CD8-positive, alpha-beta memory T cell (primary cell): ENCODE data around the gene PGAM2. TPM values are rescaled to one million over a fixed set of nuclear protein-coding genes. Genes with fewer than 3 reads are reported as not detected.

Experiments
- CTCF ChIA-PET: fragments of 350-600 bp; sonication (Branson Sonifier 250); formaldehyde crosslinking; loops from one replicate; lab custom pipeline; 2021; ENCODE audit warnings: antibody characterized with exemption; lab: Charles Lee
- POLR2A ChIA-PET: fragments of 350-600 bp; sonication (Branson Sonifier 250); formaldehyde crosslinking; loops from one replicate; lab custom pipeline; 2021; ENCODE audit warnings: antibody characterized with exemption; lab: Charles Lee
- DNase-seq, 5 donors: peaks; one replicate each; pipeline versions ENCODE4 v3.0.0 to v3.0.0-alpha.2; 2020 to 2022; ENCODE audit warnings: mixed read lengths in 1 of 5
- H3K27ac ChIP-seq: one replicate; pipeline ENCODE4 v1.7.0; 2013; ENCODE audit warnings: low read depth, mild to moderate bottlenecking, low read length, moderate library complexity
- H3K27me3 ChIP-seq: 2 replicates; pipeline ENCODE4 v1.7.0; 2013; ENCODE audit warnings: low read length, mild to moderate bottlenecking; ENCODE audit not compliant: insufficient read depth, poor library complexity, severe bottlenecking
- H3K36me3 ChIP-seq: 2 replicates; pipeline ENCODE4 v1.7.0; 2013; ENCODE audit warnings: mild to moderate bottlenecking, low read length, moderate library complexity; ENCODE audit not compliant: insufficient read depth
- H3K4me1 ChIP-seq: 2 replicates; pipeline ENCODE4 v1.7.0; 2013; ENCODE audit warnings: mild to moderate bottlenecking, low read length, moderate library complexity; ENCODE audit not compliant: insufficient read depth
- H3K4me3 ChIP-seq: 2 replicates; pipeline ENCODE4 v1.7.0; 2013; ENCODE audit warnings: mild to moderate bottlenecking, low read length
- H3K9me3 ChIP-seq: 2 replicates; pipeline ENCODE4 v1.7.0; 2013; ENCODE audit warnings: mild to moderate bottlenecking, low read length
- H3K27ac Mint-ChIP-seq, 8 donors: one replicate each; pipeline ENCODE4 v1.8.0; 2020 to 2021; ENCODE audit warnings: mixed read lengths in 8 of 8, mild to moderate bottlenecking in 6 of 8, inconsistent platforms in 3 of 8, moderate library complexity in 3 of 8
- H3K27me3 Mint-ChIP-seq, 2 donors: one replicate each; pipeline ENCODE4 v1.8.0; 2020 to 2021; ENCODE audit warnings: mixed read lengths in 2 of 2, mild to moderate bottlenecking in 1 of 2, moderate library complexity in 1 of 2
- H3K36me3 Mint-ChIP-seq, 3 donors: one replicate each; pipeline ENCODE4 v1.8.0; 2020 to 2021; ENCODE audit warnings: mixed read lengths in 3 of 3, inconsistent platforms in 1 of 3, mild to moderate bottlenecking in 1 of 3
- H3K4me1 Mint-ChIP-seq, 3 donors: one replicate each; pipeline ENCODE4 v1.8.0; 2020 to 2021; ENCODE audit warnings: mixed read lengths in 3 of 3, inconsistent platforms in 1 of 3, mild to moderate bottlenecking in 1 of 3
- H3K4me3 Mint-ChIP-seq, 7 donors: one replicate each; pipeline ENCODE4 v1.8.0; 2020 to 2021; ENCODE audit warnings: mixed read lengths in 7 of 7, mild to moderate bottlenecking in 6 of 7, moderate library complexity in 4 of 7, inconsistent platforms in 2 of 7
- H3K9me3 Mint-ChIP-seq, 5 donors: one replicate each; pipeline ENCODE4 v1.8.0; 2020 to 2022; ENCODE audit warnings: mixed read lengths in 5 of 5, mild to moderate bottlenecking in 3 of 5, moderate library complexity in 2 of 5, inconsistent platforms in 1 of 5
- polyA plus RNA-seq: library from polyadenylated mRNA; unstranded; fragments of 300-500 nt; fragmentation: Illumina TruSeq; gene quantifications from one replicate; pipeline ENCODE4 v1.2.3, GENCODE V29; 2021
- total RNA-seq, 2 experiments: library from RNA; stranded (reverse); gene quantifications; one replicate each; pipeline ENCODE4 v1.2.3, GENCODE V29; 2021

The PGAM2 gene
- total and polyA plus RNA-seq, 3 experiments from 2014 or later = 0.38 to 0.44 TPM; not detected in 1

DNA sequence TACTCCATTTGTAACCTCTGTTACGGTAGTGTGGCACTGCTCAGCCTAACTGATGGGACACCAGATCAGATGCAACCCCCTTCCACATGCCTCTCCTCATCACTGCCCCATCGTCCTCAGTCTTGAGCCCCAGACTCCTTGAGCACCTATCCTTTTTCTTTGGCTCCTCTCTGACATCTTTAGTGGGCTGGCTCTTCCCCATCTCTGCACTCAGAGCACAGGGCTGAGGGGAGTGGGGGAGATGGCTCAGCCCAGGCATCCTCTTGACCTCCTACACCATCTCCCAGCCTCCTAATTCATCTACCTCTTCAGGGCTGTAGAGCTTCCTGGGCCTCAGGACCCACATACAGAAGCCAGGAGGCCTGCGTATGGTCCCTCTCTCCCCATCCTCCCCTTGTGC, 18.4 kb upstream of the PGAM2 start:
- H3K4me3 Mint-ChIP-seq = peak overlapping the region; percentile 59 to 95 (median 90)
- ChIA-PET CTCF (no interaction called here), POLR2A (no interaction called here)
- H3K27me3 ChIP-seq = no peaks in the 10 kb centered on the region
- peaks cover 0 to 1% of the 10 kb centered on the region in 2 donors for H3K27me3 Mint-ChIP-seq
- peaks cover 9 to 34% (median 16%) of the 10 kb centered on the region in 3 donors for H3K4me1 Mint-ChIP-seq
- no peaks in the 10 kb centered on the region for H3K9me3 Mint-ChIP-seq
- H3K27ac Mint-ChIP-seq = peak overlapping the region; percentile 29 to 92 (median 76)
- DNase-seq = peak in 1 of 5 donors; percentile 38
- peaks cover 3 to 26% (median 5%) of the 10 kb centered on the region in 3 donors for H3K36me3 Mint-ChIP-seq
- H3K4me3 ChIP-seq = no peak overlapping the region
- H3K9me3 ChIP-seq = no peaks in the 10 kb centered on the region
- peaks cover 19% of the 10 kb centered on the region for H3K4me1 ChIP-seq
- H3K27ac ChIP-seq = no peak overlapping the region
- H3K36me3 ChIP-seq = peaks cover 12% of the 10 kb centered on the region

DNA sequence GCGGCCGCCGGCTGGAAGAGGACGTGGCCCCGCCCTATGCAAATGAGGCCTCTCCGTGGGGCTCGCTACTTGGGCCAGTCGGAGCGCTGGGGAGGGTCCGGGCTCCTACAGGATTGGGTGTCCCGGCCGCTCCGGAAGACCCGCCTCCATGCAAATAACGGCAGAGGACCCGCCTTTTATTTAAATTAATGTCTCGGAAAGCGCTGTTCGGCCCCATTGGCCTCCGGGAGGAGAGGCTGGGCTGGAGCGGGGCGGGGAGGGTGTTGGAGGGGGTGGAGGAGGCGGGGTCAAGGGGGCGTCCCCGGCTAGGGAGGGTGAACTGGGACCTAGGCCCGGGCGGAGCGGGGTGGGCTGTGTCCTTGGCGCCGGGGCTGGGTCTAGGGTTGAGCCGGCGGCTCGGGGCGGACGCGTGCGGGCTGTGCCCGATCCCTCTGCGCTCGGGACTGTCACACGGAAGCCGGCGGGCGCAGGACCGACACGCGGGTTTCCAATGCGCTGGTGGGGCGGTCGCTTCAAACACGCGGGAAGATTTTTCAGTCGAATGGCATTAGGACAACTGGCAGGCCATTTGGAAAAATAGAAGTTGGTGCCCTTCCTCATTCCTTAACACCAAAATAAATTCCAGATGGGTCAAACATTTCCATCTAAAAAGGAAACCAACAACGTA, 17.3 kb upstream of the PGAM2 start:
- ChIA-PET POLR2A (interaction anchor here (0.5 kb wide), 1 partner anchor 367 kb away, joined by 3 read pairs; no protein-coding TSS in a partner anchor), CTCF (no interaction called here)
- Mint-ChIP-seq H3K4me1 (peaks cover 13 to 43% (median 22%) of the 10 kb centered on the region in 3 donors), H3K27me3 (peaks cover 0 to 1% of the 10 kb centered on the region in 2 donors), H3K4me3 (peak overlapping the region; percentile 80 to 95 (median 91)), H3K9me3 (no peaks in the 10 kb centered on the region), H3K36me3 (peaks cover 5 to 38% (median 9%) of the 10 kb centered on the region in 3 donors), H3K27ac (peak overlapping the region; percentile 50 to 90 (median 80))
- H3K27ac ChIP-seq = peak overlapping the region; percentile 67
- H3K27me3 ChIP-seq = no peaks in the 10 kb centered on the region
- H3K4me3 ChIP-seq = peak overlapping the region; percentile 48
- H3K9me3 ChIP-seq = no peaks in the 10 kb centered on the region
- peaks cover 19% of the 10 kb centered on the region for H3K4me1 ChIP-seq
- H3K36me3 ChIP-seq = peaks cover 24% of the 10 kb centered on the region
- peak; percentile 97 to 99 (median 98) for DNase-seq

DNA sequence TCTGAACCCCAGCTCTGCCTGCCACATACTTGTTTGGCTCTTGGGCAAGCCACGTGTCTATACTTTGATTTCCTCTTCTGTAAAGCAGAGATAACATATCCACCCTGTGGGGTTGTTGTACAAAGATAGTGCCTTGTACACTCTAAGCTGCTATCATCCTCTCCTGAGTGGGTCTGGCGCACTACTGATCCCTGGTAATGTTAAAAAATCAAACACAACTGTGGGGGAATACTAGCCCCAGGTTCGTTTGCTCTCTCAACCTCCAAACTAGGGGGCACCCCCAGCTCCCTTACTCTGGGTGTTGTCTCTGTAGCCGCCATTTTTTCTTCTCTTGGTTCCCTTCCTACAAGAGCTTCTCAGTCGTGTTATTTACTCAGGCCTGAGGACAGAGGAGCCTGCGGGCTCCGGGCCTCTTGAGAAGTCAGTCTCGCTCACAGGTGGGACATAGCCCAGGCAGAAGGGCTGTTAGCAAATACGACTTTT, 15.9 kb upstream of the PGAM2 start:
- peak overlapping the region; percentile 72 for H3K4me3 ChIP-seq
- H3K27me3 Mint-ChIP-seq = peaks cover 0 to 1% of the 10 kb centered on the region in 2 donors
- POLR2A ChIA-PET = interaction anchor here (0.5 to 2.0 kb wide), 8 partner anchors 9 to 805 kb away, joined by 3 to 7 read pairs (median 5); partner anchors contain the start of genes DBNL, NUDCD3, PGAM2 and POLD2
- peaks cover 19% of the 10 kb centered on the region for H3K4me1 ChIP-seq
- DNase-seq = peak in 3 of 5 donors; percentile 35 to 60 (median 53)
- H3K9me3 Mint-ChIP-seq = no peaks in the 10 kb centered on the region
- CTCF ChIA-PET = interaction anchor here (0.7 to 1.8 kb wide), 8 partner anchors 13 to 159 kb away, joined by 3 to 7 read pairs (median 3); partner anchors contain the start of genes DBNL, PGAM2 and POLD2
- H3K36me3 ChIP-seq = peaks cover 35% of the 10 kb centered on the region
- H3K27me3 ChIP-seq = no peaks in the 10 kb centered on the region
- H3K27ac ChIP-seq = peak overlapping the region; percentile 45
- H3K27ac Mint-ChIP-seq = peak overlapping the region; percentile 72 to 98 (median 94)
- no peaks in the 10 kb centered on the region for H3K9me3 ChIP-seq
- H3K4me1 Mint-ChIP-seq = peaks cover 16 to 46% (median 24%) of the 10 kb centered on the region in 3 donors
- peaks cover 5 to 51% (median 11%) of the 10 kb centered on the region in 3 donors for H3K36me3 Mint-ChIP-seq
- H3K4me3 Mint-ChIP-seq = peak overlapping the region; percentile 90 to 95 (median 91)

DNA sequence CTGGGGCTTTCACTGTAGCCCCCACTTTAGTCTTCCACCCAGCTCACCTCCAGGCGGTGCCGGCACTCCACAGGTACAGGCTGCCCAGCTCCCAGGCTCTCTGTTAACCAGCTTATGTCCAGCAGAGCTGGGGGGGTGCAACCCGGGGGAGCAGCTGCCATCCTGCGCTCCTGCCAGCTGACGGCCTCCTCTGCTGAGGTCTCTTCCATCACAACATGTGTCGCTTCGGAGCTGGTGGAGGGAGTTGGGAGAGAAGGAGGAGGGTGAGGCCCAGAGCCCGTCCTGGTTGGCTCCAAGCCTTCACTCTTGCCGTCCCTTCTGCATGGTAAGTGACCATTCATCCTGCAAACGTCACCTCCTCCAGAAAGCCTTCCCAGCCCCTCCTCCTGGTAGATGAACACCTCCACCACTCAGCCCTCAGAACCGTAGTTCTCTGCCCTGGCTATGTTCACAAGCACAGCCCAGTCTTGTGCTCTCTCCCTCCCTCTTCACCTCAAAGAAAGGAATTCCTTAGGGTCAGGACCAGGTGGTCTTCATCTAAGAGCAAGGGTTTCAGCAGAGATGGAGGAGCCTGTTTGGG, 15.4 kb upstream of the PGAM2 start:
- Mint-ChIP-seq H3K9me3 (no peaks in the 10 kb centered on the region), H3K36me3 (peaks cover 5 to 57% (median 11%) of the 10 kb centered on the region in 3 donors), H3K27me3 (peaks cover 0 to 1% of the 10 kb centered on the region in 2 donors), H3K4me1 (peaks cover 16 to 46% (median 24%) of the 10 kb centered on the region in 3 donors), H3K27ac (peak overlapping the region; percentile 72 to 98 (median 94)), H3K4me3 (peak overlapping the region; percentile 90 to 95 (median 91))
- Histone ChIP-seq H3K4me3 (peak overlapping the region; percentile 72), H3K27ac (peak overlapping the region; percentile 45), H3K9me3 (no peaks in the 10 kb centered on the region), H3K36me3 (peaks cover 40% of the 10 kb centered on the region), H3K27me3 (no peaks in the 10 kb centered on the region), H3K4me1 (peaks cover 19% of the 10 kb centered on the region)
- ChIA-PET CTCF (interaction anchor here (0.9 to 1.8 kb wide), 6 partner anchors 12 to 61 kb away, joined by 3 to 7 read pairs (median 4); partner anchors contain the start of genes DBNL, PGAM2 and POLD2), POLR2A (interaction anchor here (0.5 to 2.0 kb wide), 6 partner anchors 8 to 409 kb away, joined by 4 to 7 read pairs (median 6); partner anchors contain the start of genes DBNL, NUDCD3, PGAM2 and POLD2)
- DNase-seq = peak in 1 of 5 donors; percentile 50

DNA sequence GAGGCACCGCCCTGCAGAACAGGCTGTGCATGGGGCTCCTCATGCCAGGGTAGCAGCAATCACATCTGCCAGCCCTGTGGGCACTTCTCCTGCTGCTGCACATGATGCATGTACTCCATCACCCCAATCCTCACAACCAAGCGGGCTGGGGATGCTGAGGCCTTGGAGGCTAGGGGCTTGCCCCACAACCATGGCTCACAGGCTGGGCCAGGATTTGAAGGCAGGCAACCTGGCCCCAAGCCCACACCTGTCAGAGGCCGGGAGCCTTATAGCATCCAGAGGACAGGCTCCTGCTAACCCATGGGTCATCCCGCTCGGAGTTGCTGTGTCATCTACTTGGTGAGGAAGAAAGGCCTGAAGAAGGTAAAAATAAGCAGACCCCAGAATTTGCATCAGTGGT, 14.8 kb upstream of the PGAM2 start:
- no peaks in the 10 kb centered on the region for H3K27me3 ChIP-seq
- peaks cover 47% of the 10 kb centered on the region for H3K36me3 ChIP-seq
- ChIA-PET POLR2A (interaction anchor here (0.5 to 2.0 kb wide), 2 partner anchors 8 to 73 kb away, joined by 5 to 6 read pairs; no protein-coding TSS in a partner anchor), CTCF (interaction anchor here (1.3 kb wide), 1 partner anchor 12 kb away, joined by 4 read pairs; no protein-coding TSS in a partner anchor)
- H3K36me3 Mint-ChIP-seq = peaks cover 5 to 63% (median 11%) of the 10 kb centered on the region in 3 donors
- no peak overlapping the region for H3K4me3 ChIP-seq
- no peaks in the 10 kb centered on the region for H3K9me3 ChIP-seq
- H3K27me3 Mint-ChIP-seq = peaks cover 0 to 1% of the 10 kb centered on the region in 2 donors
- H3K27ac ChIP-seq = no peak overlapping the region
- H3K4me1 ChIP-seq = peaks cover 19% of the 10 kb centered on the region
- DNase-seq = peak in 1 of 5 donors; percentile 33
- H3K4me1 Mint-ChIP-seq = peaks cover 16 to 46% (median 24%) of the 10 kb centered on the region in 3 donors
- H3K4me3 Mint-ChIP-seq = peak overlapping the region in 3 of 7 donors; percentile 19 to 95 (median 48)
- peak overlapping the region in 4 of 8 donors; percentile 47 to 95 (median 76) for H3K27ac Mint-ChIP-seq
- H3K9me3 Mint-ChIP-seq = no peaks in the 10 kb centered on the region

DNA sequence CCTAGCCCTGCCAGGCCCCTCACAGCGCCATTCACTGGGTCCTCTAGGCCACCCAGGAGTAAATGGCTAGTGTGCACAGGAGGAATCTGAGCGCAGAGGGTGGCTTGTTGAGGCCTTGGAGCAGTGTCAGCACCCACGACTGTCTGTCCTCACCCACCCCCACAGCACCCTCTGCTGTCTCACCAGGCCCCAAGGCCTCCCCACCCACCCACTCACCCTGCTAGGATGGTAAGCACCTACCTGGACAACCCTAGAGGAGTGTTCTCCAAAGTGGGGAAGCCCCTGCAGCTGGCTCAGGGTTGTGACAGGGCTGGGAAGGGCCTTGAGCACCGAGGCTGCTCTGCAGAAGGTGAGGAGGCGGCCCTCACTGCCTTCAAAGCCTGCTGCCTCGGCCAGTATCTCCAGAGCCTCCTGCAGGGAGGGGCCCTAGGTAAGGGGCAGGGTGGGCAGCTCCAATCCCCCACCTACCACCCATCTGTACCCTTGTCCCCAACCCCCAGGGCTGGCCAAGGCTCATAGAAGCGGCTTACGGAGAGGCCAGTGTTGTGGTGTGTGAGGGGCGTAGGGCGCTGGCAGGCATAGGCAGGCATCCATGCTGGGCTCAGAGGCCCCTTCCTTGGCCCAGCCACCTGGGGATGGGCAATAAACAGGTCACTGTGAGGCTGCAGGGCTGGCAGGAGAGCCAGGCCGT, 14.1 kb upstream of the PGAM2 start:
- Histone ChIP-seq H3K27ac (no peak overlapping the region), H3K9me3 (no peaks in the 10 kb centered on the region), H3K4me3 (no peak overlapping the region), H3K4me1 (peaks cover 19% of the 10 kb centered on the region), H3K27me3 (no peaks in the 10 kb centered on the region), H3K36me3 (peaks cover 47% of the 10 kb centered on the region)
- DNase-seq = peak in 1 of 5 donors; percentile 46
- Mint-ChIP-seq H3K9me3 (no peaks in the 10 kb centered on the region), H3K36me3 (peaks cover 5 to 68% (median 12%) of the 10 kb centered on the region in 3 donors), H3K27ac (peak overlapping the region in 2 of 8 donors; percentile 17 to 22), H3K27me3 (peaks cover 0 to 1% of the 10 kb centered on the region in 2 donors), H3K4me3 (peak overlapping the region in 2 of 7 donors; percentile 32 to 34), H3K4me1 (peaks cover 16 to 46% (median 24%) of the 10 kb centered on the region in 3 donors)
- POLR2A ChIA-PET = no interaction called here
- CTCF ChIA-PET = no interaction called here

DNA sequence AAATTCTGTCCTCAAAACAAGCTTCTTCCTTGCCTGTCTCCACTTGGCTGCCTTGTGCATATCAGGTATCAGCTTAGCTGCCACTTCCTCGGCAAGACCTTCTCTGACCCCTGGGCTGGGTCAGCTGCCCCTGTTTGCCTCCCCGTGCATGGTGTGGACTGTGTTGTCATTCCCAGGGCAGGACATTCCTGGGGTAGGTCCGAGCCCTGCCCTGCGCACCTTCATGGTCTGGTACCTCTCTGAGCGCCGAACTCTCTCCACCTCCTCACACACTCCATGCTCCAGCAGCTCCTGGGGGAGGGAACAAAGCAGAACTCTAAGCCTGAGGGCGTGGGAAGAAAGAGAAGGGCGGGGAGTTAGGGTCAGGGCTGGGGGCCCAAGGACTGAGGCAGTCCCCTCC, 13.2 kb upstream of the PGAM2 start:
- H3K9me3 Mint-ChIP-seq = no peaks in the 10 kb centered on the region
- ChIA-PET POLR2A (no interaction called here), CTCF (interaction anchor here (0.9 kb wide), 1 partner anchor 58 kb away, joined by 3 read pairs; no protein-coding TSS in a partner anchor)
- no peaks in the 10 kb centered on the region for H3K9me3 ChIP-seq
- H3K4me3 ChIP-seq = no peak overlapping the region
- H3K4me1 Mint-ChIP-seq = peaks cover 16 to 49% (median 23%) of the 10 kb centered on the region in 3 donors
- no peak overlapping the region for H3K27ac ChIP-seq
- H3K36me3 ChIP-seq = peaks cover 47% of the 10 kb centered on the region
- peaks cover 5 to 77% (median 12%) of the 10 kb centered on the region in 3 donors for H3K36me3 Mint-ChIP-seq
- no peak overlapping the region for H3K4me3 Mint-ChIP-seq
- H3K27me3 ChIP-seq = no peaks in the 10 kb centered on the region
- peak in 1 of 5 donors; percentile 43 for DNase-seq
- peaks cover 0 to 1% of the 10 kb centered on the region in 2 donors for H3K27me3 Mint-ChIP-seq
- peak overlapping the region in 4 of 8 donors; percentile 39 to 90 (median 59) for H3K27ac Mint-ChIP-seq
- peaks cover 19% of the 10 kb centered on the region for H3K4me1 ChIP-seq
